GM19023 (cell line): ENCODE measurements around the gene GABBR2.
"Not testable (repeated sequence)": the region's sequence is repeated elsewhere in the genome, so short reads cannot be mapped to it uniquely, and the experiment has no call there.

ENCODE experiments used
- ATAC-seq: cut with Tn5 transposase; IDR thresholded peaks from one replicate; pipeline ENCODE4 v1.9.1; 2021; ENCODE audit warnings: mild to moderate bottlenecking, moderate library complexity; ENCODE audit not compliant: unreplicated experiment

The GABBR2 gene

DNA sequence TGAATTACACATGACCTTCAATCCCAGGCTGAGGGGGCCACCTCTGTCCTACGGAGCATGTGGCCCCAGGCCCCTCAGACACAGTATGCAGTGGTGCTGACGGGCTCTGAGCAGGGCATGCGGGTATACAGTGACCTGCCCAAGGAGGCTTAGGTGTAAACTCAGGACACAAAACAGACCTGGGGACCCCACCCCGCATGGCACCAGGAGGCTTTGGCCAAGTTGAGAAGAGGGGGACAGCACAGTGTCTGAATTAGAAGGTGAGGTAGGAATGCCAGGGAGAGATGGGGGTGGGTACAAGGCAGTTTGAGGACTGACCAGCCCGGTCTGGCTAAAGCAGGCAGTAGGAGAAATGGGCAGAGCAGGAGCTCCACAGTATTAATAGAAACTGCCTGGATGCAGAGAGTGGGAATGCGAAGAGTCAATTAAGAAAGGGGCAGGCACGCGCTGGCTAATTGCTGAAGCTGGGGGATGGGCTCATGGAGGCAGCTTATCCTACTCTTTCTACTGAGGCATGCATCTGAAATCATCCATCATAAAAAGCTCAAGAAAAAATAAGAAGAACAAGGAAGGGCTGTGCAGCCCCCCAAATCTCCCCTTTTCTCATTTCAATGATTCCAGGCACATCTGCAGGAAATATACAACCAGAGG, 109.0 kb downstream of the GABBR2 start:
- ATAC-seq = no peak

DNA sequence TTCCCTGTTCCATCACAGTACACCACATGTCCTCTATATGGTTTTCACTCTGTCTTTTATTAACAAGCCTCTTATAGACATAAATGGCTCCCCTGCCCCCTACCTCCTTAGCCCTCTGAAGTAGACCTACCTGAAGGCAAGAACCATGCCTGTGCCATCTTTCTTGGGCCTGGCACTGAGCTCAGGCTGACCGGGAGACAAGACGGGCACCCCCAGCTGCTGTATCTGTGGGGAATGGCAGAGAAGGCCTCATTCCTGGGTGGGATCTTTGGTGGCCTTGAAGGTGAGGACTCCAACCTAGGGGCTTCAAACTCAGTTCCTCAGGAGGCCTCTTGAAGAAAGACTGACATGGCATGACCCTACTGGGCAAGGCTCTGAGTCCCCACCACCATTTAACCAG, 109.9 kb downstream of the GABBR2 start:
- no peak for ATAC-seq

DNA sequence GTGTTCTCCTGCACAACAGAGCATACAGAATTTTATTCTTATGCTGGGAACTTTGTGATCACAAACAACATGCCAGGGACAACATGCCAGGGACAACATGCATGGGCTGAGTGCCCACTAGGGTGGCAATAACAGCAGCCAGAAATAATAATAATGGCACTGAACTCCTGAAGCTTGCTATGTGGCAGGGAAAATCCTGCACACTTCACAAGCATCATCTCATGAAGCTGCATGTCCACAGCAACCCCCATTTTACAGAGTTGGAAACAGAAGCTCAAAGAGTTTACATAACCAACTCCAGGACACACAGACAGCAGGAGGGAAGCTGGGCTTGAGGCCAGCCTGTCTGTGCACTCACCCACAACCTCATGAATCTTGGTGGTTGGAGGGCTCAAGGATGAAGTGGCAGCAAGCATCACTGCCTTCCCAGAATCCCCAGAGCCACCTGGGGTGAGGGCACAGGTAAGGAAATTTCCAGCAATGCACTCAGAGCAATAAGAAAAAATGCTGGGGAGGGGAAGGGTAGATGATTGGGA, 111.4 kb downstream of the GABBR2 start:
- ATAC-seq = no peak

DNA sequence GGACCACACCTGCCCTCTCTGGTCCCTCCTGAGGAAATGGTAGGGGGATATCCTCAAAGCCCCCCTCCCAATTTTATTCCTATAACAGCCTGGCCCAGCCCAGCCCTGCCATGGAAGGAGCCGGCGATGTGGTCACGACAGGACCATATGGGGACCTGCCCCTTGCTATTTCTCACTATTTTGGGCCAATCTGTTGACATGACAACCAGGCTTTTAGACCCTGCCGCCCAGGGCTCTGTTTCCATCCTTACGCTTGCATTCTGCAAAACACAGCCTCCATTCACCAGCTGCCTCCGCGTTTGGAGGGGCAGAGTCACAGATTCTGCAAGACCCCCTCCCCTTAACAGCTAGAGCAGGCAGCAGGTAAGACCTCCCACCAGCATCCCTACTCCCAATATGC, 112.2 kb downstream of the GABBR2 start:
- no peak for ATAC-seq

DNA sequence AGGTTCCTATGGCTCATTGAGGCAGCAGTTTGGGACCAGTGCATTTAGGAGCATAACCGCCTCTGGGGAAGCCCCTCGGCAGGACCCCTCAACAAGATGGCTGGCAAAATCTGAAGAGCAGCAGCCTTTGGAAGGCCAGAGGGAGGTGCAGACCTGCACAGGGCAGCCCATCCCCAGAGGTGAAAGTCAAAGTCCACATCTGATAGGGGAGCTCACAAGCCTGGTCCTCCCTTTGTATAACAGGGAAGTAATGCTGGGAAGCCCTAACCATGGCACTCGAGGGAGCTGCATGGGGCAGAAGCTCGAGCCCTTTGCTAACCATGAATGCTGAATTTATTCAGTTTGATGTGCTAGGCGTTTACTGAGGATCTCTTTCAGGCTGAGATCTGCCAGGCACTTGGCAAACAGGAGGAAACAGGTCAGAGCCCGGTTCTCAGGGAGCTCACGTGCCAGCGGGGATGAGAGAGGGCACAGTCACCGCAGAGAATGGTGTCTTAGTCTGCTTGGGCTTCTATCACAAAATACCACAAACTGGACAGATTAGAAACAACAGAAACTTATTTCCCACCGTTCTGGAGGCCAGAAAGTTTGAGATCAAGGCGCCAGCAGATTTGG, 114.1 kb downstream of the GABBR2 start:
- ATAC-seq = no peak

DNA sequence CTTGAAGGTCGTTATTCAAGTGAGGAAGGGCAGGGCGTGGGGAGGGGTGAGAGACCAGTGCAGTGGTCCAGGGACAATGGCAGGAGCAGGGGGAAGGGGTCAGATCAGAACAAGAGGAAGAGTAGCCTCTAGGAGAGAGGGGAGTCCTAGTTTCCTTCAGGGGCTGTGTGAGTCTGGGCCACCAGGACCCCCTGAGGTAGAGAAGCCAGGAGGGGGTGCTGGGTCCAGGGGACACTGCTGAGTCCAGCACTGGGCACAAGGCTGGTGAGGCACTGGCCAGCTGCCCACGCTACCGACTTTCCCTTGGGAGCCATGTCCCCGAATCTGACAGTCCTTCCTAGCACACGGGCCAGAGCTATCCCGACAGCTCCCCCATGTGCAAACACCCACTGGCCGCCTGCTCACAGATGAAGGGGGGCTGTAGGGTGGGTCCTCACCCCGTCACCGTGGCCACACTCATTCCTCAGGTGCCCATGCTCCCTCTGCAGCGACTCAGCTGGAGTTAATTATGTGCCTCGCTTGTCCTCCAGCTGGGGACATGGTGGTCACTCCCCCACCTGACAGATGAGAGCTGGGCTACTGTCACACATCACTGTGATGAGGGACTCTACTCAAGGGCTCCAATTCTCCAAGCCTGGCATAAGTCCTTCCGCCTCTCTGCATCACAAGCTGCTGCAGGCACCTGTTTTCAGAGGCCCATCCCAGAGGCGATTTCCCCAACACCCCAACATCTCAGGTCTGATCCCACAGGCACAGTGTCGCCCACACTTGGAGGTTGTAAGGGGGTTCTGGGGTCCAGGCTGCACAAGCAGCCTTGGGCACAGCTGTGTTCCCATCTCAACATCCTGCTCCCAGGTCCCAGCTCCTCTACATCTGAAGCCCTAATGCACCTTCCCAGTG, 115.1 kb downstream of the GABBR2 start:
- ATAC-seq = no peak

DNA sequence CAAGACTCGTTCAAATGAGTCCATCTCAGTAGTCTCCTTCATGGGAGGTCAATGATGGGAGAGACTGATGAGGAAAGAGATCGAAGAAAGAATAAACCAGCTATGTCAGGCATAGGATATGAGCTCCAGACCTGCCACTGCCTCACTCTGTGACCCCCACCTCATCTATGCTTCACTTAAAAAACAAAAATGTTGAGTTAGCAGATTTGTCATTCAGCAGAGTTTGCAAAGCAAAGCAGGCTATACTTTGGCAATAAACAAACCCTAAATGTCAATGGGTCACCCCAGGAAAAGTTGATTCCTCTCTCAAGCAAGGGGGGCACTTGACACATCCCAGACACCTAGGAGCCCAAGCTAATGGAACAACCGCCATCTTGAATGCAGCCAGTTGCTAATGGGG, 117.0 kb downstream of the GABBR2 start:
- no peak for ATAC-seq

DNA sequence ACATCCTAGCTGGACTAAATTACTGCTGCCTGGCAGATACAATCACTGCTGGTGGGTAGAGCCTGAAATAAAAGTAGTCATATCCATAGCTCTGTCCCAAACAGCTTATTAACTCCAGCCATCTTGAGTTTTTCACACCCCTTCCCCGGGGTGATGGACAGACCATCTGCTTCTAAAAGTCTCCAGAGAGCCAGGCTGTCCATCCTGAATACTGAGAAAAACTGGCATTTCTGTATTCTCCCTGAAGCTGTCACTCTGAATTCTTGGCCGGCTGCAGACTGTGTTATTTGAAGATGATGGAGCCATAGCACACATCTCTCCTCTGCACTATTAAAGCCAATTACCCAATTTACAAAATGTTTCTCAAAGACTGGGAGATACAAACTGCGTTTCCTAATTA, 118.6 kb downstream of the GABBR2 start:
- no peak for ATAC-seq

DNA sequence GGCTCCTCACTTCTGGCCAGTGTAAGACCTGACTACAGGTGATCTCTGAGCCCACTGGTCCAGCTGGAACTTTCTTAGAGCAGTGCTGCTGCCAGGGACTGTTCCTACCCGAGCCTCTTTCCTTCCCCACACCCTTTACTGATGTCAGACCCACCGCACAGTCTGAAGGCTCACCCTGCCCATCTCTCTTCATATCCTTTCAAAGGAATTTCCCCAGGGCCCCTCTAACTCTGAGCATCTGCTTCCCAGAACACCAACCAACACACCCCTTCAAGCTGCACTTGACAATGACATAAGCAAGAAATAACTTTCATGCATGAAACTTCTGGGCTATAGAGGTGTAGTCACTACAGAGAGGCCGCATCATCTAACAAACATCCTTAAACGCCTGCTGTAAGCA, 119.6 kb downstream of the GABBR2 start:
- no peak for ATAC-seq

DNA sequence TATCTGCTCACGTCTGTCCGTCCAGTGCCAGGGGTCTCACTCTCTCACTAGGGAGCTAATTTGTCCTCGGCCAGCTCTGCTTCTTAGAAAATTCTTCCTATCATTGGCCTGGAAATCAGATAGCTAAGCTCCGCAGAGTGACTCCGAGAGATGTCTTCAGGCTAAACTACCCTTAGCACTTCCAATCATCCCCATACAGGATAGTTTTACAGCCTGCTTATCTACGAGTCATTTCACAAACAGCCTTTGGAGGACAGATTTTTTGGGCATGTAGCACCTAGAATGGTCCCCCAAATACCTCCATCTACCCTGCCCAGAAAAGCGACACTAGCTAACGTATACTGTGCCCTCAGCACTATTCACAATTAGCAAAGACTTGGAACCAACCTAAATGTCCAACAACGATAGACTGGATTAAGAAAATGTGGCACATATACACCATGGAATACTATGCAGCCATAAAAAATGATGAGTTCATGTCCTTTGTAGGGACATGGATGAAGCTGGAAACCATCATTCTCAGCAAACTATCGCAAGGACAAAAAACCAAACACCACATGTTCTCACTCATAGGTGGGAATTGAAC, 123.8 kb downstream of the GABBR2 start:
- ATAC-seq = not testable (repeated sequence)

DNA sequence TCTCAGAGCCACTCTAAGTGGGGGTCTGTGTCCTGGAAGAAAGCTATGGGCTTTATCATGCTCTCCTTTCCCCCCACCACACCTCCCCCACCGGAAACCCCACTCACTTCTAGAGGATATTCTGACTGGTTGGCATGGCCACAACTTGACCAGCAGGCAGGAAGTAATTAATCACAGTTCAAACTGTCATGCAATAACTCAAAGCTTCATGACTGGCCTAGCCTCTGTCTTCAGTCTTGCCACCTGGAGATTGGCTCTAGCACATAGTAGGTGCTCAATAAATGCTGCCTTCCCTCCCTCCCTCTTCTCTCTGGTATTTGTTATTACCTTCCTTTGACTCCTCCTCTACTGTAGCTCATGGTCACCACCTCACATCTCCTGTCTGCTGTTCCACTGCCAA, 124.7 kb downstream of the GABBR2 start:
- no peak for ATAC-seq

DNA sequence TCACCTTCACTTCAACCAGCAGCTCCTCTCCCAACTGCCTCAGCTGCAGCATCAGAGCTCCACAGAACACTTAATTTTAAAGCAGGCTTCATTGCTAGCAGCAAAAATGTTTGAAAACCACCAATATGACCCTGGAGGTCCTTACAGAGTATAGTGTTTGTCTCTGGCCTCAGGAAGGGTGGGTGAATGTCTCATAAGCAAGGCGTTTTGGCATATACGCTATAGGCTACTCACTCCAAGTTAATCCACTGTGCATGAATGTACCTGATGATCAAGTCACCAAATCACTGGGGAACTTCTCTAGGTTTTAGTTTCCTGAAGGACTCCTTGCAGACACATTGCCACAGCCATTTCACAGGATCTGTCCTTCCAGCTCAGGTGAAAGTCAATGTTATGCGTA, 125.3 kb downstream of the GABBR2 start:
- ATAC-seq = no peak

DNA sequence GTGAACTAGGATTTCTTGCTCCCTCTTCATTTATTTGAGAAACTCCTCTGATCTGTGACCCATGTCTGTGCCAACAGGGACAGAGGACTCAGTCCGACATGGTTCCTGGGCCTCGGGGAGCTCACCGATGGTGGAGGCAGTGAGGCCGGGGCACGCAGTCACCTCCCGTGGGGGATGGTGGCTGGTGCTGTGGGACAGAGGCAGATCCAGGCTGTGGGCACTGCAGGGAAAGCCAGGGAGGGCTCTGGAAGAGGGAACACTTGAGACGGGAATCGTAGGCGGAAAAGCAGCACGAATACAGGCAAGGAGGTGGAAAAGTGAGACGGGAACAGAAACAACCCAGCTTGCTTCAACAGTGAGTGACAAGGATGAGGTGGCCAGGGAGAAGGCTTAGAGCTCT, 127.8 kb downstream of the GABBR2 start:
- ATAC-seq = no peak

DNA sequence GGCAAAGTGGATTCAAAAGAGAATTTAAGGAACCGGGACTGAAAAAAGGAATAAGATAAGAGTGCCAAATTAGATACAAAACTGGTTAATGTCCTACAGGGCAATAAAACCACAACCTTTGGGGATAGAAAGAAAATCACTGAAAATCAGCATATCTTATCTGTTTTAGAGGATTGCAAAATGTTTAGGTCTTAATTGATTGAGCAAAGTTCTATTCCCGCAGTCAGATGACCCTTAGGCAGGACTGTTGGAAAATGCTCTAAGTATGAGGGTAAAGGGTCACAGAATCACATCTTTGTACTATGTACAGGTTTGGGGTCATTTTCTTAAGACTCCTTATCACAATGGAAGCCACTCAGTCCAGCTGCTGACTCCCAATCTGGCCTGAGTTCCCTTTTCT, 129.0 kb downstream of the GABBR2 start:
- ATAC-seq = no peak

DNA sequence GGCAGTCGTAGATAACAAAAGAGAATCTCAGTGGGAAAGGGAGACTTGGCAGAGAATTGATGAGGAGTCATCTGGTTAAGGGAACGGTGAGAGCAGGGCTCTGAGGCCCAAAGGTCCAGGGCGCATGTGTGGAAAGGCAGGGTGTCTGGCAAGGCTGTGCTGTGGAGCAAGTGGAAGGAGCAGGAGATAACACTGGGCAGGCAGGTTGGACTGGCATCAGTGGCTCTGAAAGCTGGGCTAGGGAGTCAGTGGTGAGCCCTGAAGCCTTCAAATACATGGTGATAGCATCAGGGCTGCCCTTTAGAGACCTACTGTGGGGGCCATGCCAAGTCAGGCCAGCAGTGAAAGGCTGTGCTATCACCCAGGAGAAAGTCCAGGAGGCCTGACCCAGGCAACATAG, 131.3 kb downstream of the GABBR2 start:
- no peak for ATAC-seq

DNA sequence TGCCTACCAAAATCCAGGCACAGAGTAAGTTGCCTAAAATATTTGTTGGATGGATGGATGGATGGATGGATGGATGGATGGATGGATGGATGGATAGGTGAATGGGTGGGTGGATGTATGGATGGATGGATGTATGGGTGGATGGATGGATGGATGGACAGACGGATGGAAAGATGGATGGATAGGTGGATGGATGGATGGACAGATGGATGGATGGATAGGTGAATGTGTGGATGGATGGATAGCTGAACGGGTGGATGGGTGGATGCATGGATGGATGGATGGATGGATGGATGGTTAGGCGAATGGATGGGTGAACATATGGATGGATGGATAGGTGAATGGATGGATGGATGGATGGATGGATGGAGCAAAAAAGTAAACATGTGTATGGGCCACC, 131.9 kb downstream of the GABBR2 start:
- no peak for ATAC-seq

DNA sequence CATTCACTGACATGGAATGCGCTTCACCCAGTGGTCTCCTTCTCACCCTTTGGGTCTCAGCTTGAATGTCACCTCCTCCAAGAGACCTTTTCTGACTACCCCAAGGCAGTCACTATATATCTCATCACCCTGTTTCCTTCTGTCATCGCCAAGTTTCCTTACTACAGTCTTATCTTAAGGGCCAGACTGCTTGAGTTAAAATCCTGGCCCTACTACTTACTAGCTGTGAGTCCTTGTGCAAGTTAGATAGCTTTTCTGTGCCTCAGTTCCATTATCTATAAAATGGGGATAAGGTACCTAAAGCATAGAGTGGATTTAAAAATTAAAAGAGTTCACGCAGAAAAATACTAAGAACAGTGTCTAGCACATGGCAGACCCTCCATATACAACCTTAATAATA, 132.4 kb downstream of the GABBR2 start:
- ATAC-seq = no peak

DNA sequence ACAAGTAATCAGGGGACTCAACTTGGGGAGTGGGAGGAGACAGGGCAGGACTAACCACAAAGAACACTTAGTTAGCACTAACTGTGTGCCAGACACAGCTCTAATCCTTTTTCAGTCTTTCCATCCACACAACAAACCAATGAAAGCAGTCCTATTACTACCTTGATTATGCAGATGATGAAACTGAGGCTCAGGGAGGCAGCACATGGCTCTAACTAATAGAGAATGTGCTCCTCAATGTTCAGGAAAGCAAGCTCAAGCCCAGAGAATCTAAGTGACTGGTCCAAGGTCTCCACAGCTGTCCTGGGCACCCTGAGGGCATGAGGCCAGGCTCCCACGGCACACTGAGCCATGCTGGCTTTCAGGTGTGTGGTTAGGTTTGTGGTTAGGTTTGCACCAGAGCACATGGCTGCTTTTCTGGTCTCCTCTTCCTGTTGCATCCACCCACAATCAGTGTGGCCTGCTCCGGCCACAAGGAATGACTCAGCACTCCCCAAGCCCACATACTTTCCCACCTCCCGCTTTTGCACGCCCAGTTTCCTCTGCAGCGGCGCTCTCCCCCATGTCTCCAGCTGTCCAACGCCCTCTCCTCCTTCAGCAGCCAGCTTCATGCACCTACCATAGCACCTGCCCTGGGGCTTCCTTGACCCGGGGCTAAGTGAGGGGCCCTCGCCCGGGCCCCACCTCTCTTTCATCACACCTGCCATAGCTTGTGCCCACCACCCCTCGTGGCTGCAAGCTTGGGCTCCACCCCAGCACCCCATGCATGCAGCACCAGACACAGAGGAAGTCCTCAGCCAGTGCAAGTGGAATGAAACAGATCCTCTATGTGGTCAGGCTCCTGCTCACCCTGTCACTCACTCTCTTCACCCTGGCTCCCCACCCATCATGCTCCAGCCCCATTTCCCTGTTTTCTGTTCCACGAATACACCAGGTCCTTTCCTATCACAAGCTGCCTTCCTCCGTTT, 133.1 kb downstream of the GABBR2 start:
- peak; percentile 77 for ATAC-seq

DNA sequence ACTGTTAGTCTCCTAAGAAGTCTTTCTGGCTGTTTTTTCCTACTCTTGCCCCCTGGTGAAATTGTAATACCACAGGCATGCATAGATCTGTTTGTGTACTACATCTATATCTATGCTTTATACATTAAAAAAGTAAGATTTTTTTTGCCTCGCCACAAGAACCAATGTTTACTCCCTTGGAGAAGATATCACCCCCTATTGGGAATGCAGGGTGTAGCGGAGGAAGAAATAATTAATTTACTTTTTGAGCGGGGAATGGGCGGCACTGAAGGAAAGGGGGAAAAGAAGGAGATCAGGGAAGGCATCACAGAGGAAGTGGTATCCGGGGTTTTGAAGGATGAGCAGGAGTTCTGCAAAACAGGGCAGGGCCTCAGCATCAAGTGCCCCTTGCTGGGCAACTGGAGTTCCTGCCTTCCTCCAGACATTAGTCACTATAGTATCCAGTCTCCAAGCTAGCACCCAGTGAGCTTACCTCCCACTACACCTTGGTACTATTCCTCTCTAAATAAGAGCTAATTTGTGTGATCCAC, 134.9 kb downstream of the GABBR2 start:
- ATAC-seq = no peak

DNA sequence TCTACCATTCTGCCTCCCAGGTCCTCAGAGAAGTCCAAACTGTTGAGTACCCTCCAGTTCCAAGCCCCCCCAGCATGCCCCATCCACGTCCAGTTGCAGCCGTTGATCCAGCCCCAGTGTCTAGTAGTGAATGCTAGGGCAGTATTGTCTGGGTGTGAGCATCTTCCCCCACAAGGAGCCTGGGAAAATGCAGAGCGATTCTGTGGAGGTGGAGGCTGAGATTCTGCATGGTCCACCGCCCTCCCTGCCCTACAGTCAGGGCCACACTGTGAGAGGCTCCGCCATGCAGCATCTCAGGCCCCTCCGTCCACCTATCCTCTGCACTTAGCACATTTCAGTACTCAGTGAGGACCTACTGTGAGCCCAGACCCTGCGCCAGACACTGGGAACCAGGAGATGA, 135.9 kb downstream of the GABBR2 start:
- no peak for ATAC-seq
